ENCODE measurements around the gene SLIT2.

DNA sequence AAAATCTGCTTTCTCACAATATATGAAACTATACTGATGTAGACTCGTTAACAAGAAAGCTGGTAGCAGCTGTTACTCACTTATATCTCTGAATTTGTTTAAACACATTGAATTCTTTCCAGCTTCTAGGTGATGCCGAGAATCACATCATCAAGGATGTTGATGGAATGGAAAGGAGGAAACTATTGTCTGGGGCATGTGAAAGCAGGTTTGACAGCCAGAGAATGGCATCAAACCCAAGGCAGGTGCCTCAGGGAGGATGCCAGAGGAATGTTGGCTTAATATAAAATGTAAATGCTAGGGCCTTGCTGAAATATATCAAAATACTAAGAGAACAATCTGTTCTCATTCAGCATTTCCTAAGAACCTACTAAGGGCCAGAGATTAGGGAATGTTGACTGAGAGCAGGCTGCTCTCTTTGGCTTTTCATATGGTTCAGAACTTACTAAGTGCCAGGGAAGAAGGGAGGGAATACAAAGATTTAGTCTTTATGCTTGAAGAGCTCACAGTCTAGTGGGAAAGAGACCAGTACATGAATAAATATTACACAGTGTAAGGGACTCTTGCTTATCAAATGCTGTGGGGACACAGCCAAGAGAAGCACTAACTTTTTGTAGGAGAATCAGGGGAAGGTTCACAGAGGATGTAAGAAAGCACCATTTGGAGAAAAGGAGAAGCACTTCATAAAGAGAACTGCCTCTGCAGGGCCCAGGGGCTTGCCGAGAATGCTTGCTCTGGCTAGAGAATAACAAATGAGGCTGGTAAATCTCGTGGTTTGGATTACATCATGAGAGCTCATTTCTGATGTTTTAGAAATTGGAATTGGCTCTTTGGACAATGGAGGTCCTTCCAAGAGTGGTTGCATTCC is 14.7 kb downstream of the SLIT2 start:
- TF ChIP-seq, protein P1, sequence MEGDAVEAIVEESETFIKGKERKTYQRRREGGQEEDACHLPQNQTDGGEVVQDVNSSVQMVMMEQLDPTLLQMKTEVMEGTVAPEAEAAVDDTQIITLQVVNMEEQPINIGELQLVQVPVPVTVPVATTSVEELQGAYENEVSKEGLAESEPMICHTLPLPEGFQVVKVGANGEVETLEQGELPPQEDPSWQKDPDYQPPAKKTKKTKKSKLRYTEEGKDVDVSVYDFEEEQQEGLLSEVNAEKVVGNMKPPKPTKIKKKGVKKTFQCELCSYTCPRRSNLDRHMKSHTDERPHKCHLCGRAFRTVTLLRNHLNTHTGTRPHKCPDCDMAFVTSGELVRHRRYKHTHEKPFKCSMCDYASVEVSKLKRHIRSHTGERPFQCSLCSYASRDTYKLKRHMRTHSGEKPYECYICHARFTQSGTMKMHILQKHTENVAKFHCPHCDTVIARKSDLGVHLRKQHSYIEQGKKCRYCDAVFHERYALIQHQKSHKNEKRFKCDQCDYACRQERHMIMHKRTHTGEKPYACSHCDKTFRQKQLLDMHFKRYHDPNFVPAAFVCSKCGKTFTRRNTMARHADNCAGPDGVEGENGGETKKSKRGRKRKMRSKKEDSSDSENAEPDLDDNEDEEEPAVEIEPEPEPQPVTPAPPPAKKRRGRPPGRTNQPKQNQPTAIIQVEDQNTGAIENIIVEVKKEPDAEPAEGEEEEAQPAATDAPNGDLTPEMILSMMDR (IDR thresholded peaks at IDR 0.05 in 8 of 11, conservative IDR thresholded peaks at IDR 0.05 in 3 of 11) = no peak
- TF ChIP-seq POLR2A (IDR thresholded peaks at IDR 0.05) (no peak), POLR2AphosphoS5 (IDR thresholded peaks at IDR 0.05) (no peak)

Data from spleen (tissue), 7 donors.